ENCODE data around the gene SLC7A6. TPM values are rescaled to one million over a fixed set of nuclear protein-coding genes. Genes with fewer than 3 reads are reported as not detected.

SLC7A6 gene
- total and polyA plus RNA-seq, 2 of the 13 experiments (the other 11 are each of a cell fraction or from before 2014, with no cell fraction given): 35.8 to 70.8 TPM

DNA sequence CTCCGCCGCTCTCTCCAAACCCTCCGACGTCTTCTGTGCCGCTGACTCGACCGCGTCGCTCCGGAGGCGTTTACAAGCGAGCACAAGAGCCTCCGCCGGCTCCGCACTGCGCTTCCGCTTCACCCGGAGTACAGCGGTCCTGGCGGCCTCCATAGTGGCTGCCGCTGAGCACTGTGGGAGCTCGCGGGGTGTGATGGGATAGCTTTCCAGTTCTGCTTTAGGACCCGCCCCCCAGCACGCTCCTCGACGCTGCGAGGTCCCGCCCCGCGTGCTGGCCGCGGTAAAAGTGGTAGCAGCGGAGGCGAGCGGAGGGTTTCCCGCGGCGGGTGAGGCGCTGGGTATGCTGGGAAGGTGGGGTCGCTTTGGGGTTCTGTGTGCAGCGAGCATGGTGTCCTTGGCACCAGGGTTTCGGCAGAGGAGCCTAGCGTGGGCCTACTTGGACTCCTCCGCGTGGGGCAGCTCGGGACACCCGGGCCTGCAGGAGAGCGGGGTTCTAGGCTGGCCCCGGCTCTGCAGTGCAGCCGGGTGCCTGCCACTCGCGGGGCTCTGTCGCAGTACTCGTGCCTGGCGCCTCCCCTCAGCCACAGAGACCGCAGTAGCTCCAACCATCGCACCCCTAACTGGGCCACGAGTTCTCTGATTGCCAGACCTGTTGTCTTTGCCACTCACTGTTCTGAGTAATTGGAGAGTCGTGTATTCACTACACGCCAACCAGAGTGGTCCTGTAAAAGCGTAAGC is 46.6 kb downstream of the SLC7A6 start, which contains the start of the genes PRMT7 and SLC7A6OS (continued):
- TF ChIP-seq ZBTB21 (CRISPR knock-in tag; IDR thresholded peaks at IDR 0.05) (peak; percentile 74; the same call in 1 of the 2 replicates), ZNF530 (CRISPR knock-in tag; IDR thresholded peaks at IDR 0.05; ENCODE audit: low read depth) (no peak), TAF1 (CRISPR knock-in tag; IDR thresholded peaks at IDR 0.05) (peak; percentile 93), PHF5A (CRISPR knock-in tag; IDR thresholded peaks at IDR 0.05; ENCODE audit: low read depth, unreplicated experiment) (peak; percentile 77), NR2F2 (IDR thresholded peaks at IDR 0.05; ENCODE audit: borderline replicate concordance, low read depth) (peak; percentile 19; the same call in 1 of the 2 replicates), ADNP (CRISPR knock-in tag; IDR thresholded peaks at IDR 0.05) (no peak), NRL (CRISPR knock-in tag; IDR thresholded peaks at IDR 0.05; ENCODE audit: borderline replicate concordance) (peak; percentile 100), DPF2 (CRISPR knock-in tag; IDR thresholded peaks at IDR 0.05; ENCODE audit: borderline replicate concordance, low read depth) (no peak), ZNF839 (CRISPR knock-in tag; IDR thresholded peaks at IDR 0.05; ENCODE audit: borderline replicate concordance) (peak; percentile 99), TCF7L2 (IDR thresholded peaks at IDR 0.05; ENCODE audit: low read depth, low read length) (no peak), SIX4 (CRISPR knock-in tag; IDR thresholded peaks at IDR 0.05) (peak; percentile 89), MXD4 (CRISPR knock-in tag; IDR thresholded peaks at IDR 0.05) (peak; percentile 99)
- TF ChIP-seq, protein P1, sequence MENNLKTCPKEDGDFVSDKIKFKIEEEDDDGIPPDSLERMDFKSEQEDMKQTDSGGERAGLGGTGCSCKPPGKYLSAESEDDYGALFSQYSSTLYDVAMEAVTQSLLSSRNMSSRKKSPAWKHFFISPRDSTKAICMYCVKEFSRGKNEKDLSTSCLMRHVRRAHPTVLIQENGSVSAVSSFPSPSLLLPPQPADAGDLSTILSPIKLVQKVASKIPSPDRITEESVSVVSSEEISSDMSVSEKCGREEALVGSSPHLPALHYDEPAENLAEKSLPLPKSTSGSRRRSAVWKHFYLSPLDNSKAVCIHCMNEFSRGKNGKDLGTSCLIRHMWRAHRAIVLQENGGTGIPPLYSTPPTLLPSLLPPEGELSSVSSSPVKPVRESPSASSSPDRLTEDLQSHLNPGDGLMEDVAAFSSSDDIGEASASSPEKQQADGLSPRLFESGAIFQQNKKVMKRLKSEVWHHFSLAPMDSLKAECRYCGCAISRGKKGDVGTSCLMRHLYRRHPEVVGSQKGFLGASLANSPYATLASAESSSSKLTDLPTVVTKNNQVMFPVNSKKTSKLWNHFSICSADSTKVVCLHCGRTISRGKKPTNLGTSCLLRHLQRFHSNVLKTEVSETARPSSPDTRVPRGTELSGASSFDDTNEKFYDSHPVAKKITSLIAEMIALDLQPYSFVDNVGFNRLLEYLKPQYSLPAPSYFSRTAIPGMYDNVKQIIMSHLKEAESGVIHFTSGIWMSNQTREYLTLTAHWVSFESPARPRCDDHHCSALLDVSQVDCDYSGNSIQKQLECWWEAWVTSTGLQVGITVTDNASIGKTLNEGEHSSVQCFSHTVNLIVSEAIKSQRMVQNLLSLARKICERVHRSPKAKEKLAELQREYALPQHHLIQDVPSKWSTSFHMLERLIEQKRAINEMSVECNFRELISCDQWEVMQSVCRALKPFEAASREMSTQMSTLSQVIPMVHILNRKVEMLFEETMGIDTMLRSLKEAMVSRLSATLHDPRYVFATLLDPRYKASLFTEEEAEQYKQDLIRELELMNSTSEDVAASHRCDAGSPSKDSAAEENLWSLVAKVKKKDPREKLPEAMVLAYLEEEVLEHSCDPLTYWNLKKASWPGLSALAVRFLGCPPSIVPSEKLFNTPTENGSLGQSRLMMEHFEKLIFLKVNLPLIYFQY (CRISPR knock-in tag; IDR thresholded peaks at IDR 0.05; ENCODE audit: borderline replicate concordance): peak; percentile 93
- TF ChIP-seq, protein P2, sequence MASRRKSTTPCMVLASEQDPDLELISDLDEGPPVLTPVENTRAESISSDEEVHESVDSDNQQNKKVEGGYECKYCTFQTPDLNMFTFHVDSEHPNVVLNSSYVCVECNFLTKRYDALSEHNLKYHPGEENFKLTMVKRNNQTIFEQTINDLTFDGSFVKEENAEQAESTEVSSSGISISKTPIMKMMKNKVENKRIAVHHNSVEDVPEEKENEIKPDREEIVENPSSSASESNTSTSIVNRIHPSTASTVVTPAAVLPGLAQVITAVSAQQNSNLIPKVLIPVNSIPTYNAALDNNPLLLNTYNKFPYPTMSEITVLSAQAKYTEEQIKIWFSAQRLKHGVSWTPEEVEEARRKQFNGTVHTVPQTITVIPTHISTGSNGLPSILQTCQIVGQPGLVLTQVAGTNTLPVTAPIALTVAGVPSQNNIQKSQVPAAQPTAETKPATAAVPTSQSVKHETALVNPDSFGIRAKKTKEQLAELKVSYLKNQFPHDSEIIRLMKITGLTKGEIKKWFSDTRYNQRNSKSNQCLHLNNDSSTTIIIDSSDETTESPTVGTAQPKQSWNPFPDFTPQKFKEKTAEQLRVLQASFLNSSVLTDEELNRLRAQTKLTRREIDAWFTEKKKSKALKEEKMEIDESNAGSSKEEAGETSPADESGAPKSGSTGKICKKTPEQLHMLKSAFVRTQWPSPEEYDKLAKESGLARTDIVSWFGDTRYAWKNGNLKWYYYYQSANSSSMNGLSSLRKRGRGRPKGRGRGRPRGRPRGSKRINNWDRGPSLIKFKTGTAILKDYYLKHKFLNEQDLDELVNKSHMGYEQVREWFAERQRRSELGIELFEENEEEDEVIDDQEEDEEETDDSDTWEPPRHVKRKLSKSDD (CRISPR knock-in tag; IDR thresholded peaks at IDR 0.05; ENCODE audit: low read depth): peak; percentile 96
- TF ChIP-seq, protein P3, sequence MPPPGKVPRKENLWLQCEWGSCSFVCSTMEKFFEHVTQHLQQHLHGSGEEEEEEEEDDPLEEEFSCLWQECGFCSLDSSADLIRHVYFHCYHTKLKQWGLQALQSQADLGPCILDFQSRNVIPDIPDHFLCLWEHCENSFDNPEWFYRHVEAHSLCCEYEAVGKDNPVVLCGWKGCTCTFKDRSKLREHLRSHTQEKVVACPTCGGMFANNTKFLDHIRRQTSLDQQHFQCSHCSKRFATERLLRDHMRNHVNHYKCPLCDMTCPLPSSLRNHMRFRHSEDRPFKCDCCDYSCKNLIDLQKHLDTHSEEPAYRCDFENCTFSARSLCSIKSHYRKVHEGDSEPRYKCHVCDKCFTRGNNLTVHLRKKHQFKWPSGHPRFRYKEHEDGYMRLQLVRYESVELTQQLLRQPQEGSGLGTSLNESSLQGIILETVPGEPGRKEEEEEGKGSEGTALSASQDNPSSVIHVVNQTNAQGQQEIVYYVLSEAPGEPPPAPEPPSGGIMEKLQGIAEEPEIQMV (CRISPR knock-in tag; IDR thresholded peaks at IDR 0.05; ENCODE audit: low read depth): peak; percentile 89; the same call in 1 of the 2 replicates
- TF ChIP-seq, protein P4, sequence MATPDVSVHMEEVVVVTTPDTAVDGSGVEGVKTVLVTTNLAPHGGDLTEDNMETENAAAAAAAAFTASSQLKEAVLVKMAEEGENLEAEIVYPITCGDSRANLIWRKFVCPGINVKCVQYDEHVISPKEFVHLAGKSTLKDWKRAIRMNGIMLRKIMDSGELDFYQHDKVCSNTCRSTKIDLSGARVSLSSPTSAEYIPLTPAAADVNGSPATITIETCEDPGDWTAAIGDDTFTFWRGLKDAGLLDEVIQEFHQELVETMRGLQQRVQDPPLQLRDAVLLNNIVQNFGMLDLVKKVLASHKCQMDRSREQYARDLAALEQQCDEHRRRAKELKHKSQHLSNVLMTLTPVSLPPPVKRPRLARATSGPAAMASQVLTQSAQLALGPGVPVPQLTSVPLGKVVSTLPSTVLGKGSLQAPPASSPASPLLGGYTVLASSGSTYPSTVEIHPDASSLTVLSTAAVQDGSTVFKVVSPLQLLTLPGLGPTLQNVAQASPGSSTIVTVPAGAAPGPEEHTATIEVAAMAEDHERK (CRISPR knock-in tag; IDR thresholded peaks at IDR 0.05; ENCODE audit: low read depth): peak; percentile 90
- TF ChIP-seq, protein P5, sequence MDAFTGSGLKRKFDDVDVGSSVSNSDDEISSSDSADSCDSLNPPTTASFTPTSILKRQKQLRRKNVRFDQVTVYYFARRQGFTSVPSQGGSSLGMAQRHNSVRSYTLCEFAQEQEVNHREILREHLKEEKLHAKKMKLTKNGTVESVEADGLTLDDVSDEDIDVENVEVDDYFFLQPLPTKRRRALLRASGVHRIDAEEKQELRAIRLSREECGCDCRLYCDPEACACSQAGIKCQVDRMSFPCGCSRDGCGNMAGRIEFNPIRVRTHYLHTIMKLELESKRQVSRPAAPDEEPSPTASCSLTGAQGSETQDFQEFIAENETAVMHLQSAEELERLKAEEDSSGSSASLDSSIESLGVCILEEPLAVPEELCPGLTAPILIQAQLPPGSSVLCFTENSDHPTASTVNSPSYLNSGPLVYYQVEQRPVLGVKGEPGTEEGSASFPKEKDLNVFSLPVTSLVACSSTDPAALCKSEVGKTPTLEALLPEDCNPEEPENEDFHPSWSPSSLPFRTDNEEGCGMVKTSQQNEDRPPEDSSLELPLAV (CRISPR knock-in tag; conservative IDR thresholded peaks at IDR 0.05; ENCODE audit: low read depth): peak; percentile 98
